Stimulated activated CD8-positive, alpha-beta memory T cell treated with anti-CD3 and anti-CD28 coated beads, Interleukin-2, amount 100 ng/mL, for 1 hour (primary cell): Measurements from ENCODE around the gene NIN.
"Not testable (repeated sequence)": the region's sequence is repeated elsewhere in the genome, so short reads cannot be mapped to it uniquely, and the experiment has no call there.

Experiments used
- DNase-seq, 2 donors: peaks; one replicate each; pipeline ENCODE4 v3.0.0-alpha.2; 2020; ENCODE audit warnings: low read depth in 2 of 2

Gene NIN

DNA sequence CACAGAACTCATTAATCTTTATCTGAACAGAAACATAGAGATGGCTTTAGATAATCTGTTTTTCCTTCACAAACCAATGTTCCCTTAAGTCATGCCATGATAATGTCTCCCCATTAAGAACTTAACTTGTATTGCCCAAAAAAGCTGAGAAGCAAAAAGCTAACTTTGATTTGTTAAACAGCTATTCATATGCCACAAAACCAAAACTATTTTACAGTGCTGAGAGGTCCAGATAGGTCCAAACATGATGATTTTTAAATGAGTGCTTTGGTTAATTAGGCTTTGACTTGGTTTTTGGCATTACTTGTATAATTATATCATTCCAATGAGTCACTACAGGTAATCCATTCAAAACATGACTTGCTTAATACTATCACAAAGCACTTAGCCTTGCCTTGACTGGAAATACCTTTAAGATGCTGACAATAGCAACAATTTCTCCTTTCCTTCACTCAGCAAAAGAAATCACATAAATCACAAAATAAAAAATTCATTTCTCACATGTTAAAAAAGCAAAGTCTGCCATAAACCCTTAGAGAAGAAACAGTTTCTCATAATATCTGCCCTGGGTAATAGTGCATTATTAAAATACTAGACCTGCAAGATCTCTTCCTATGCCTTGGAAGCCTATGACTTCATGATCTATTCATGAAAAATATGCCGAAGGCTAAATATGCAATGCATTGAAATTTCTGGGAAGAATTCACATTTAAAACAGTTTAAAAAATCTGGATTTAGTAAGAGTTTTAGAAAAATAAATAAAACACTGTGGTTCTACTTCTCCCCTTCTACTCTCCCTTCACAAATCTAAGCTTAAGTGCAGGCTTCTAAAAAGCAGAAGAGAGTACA, 110.8 kb downstream of the NIN start:
- DNase-seq = no peak

DNA sequence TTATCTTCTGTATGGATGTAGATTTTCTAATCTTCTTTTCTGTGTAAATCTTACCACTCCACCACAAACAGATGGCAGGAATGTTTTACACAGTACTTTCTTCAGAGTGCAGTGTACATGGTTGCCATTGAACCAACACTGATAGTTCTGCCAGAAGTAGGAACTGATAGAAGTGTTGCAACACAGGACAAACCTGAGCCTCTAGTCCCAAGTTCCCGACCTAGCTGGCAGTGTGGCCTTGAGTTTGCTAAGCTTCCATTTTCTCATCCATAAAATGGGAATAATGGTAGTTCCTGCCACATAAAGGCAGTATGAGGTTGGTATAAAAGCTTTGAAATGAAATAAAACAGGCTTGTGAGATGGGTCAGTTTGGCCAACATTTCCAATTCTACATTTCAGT, 112.0 kb downstream of the NIN start:
- no peak for DNase-seq

DNA sequence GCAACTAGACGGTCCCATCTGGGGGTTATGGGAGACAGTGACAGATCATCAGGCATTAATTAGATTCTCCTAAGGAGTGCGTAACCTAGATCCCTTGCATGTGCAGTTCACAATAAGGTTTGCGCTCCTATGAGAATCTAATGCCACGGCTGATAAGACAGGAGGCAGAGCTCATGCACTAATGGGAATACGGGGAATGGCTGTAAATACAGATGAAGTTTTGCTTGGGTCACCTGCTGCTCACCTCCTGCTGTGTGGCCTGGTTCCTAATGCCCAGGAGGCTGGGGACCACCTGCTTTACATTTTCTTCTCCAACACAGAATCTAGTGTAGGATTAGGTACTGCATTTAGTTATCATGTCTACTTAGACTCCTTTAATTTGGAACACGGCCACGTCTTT, 113.2 kb downstream of the NIN start:
- no peak for DNase-seq

DNA sequence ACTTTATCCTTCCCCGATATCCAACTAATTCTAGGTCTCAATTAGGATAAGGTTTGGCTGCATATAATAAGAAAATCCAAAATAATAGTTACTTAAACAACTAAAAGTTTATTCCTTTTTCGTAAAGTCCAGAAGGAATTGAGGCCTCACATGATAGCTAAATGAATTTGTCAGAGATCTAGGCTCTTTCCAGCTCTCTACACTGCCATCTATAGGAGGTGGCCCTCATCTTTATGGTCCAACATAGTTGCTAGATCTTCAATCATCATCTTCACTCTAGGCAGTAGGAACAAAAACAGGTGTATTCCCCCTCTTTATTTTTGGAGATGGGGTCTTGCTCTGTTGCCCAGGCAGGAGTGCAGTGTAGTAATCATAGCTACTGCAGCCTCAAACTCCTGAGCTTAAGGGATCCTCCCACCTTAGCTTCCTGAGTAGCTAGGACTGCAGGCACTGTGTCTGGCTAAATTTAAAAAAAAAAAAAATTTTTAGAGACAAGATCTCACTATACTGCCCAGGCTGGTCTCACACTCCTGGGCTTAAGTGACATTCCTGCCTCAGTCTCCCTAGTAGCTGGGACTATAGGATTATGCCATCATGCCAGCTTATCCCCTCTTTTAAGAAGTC, 116.4 kb downstream of the NIN start:
- no peak for DNase-seq

DNA sequence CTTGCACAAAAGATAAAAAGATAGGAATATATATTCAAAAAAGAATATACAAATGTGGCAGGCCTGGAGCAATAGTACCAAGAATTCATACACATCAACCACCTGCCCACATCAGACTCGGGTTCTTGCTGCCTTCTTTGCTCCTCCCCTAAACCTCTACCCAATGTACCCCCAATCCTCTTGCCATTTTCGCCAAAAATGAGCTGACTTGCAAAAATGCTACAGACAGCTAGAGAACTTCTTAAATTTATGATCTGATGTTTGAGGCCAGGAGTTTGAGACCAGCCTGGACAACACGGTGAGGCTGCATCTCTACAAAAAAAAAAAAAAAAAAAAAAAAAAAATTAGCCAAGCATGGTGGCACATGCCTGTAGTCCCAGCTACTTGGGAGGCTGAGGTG, 119.9 kb downstream of the NIN start:
- no peak for DNase-seq

DNA sequence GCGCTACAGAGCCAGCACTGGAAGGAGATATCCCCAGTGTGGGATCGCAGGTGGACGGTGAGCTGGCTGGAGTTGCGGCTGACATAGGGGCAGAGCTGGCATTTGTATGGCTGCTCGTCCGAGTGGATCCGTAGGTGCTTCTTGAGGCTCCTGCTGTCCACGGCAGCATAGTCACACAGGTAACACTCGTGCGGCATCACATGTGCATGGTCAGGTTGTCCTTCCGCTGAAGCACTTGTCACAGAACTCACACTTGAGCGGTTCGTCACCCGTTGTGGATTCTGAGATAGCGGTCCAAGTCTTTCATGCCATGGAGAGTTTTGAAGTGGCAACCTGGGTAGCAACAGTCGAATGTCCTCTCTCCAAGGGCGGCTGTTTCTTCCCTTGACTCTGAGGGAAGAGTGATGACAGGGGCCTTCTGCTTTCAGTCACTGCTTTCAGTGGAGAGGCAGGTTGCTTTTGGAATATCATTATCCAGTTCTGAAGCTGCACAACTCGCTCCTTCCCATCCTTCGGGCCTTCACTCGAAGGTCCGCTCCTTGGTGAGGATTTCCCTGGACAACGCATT, 125.9 kb downstream of the NIN start:
- DNase-seq = no peak

DNA sequence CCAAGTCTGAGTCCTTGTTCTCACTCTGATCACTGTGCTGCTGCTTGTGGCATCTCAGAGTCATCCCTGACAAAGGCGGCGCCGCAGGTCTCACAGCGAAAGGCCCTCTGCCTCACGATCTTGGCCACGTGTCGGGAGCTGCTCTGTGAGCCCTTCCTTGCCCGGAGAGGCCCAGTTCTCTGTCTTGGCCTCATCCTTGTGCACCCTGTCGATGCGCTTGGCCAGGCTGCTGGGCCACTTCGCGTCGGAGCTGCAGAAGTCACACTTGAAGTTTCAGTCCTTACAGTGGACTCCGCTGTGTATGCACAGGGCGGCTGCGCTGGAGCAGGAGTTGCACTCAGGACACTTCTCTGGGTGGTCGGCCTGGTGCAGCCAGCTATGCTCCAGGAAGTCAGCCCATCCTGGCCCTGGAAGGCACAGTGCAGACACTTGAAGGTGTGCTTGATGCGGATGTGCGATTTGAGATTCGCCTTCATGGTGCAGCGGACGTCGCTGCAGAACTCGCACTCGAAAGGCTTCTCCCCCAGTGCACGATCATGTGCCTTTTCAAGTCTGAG, 126.4 kb downstream of the NIN start:
- DNase-seq = no peak

DNA sequence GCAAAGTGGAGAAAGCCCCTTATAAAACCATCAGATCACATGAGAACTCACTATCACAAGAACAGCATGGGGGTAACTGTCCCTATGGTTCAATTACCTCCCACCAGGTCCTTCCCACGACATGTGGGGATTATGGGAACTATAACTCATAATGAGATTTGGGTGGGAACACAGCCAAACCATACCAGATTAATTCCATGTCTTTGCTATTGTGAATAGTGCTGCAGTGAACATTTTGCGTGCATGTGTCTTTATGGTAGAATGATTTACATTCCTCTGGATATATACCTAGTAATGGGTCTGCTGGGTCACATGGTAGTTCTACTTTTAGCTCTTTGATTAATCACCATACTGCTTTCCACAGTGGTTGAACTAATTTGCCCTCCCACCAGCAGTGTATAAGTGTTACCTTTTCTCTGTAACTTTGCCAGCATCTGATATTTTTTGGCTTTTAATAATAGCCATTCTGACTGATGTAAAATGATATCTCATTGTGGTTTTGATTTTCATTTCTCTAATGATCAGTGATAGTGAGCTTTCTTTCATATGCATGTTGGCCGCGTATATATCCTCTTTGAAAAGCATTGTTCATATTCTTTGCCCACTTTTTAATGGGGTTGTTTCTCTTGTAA, 133.2 kb downstream of the NIN start:
- no peak for DNase-seq

DNA sequence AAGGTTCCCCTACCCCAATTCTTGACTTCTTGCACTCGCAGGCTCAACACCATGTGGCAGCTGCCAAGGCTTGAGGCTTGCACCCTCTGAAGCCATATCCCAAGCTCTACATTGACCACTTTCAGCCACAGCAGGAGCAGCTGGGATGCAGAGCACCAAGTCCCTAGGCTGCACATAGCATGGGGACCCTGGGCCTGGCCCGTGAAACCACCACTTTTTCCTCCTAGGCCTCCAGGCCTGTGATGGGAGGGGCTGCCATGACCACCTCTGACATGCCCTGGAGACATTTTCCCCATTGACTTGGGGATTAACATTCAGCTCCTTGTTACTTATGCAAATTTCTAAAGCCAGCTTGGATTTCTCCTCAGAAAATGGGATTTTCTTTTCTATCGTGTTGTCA, 136.7 kb downstream of the NIN start:
- not testable (repeated sequence) for DNase-seq

DNA sequence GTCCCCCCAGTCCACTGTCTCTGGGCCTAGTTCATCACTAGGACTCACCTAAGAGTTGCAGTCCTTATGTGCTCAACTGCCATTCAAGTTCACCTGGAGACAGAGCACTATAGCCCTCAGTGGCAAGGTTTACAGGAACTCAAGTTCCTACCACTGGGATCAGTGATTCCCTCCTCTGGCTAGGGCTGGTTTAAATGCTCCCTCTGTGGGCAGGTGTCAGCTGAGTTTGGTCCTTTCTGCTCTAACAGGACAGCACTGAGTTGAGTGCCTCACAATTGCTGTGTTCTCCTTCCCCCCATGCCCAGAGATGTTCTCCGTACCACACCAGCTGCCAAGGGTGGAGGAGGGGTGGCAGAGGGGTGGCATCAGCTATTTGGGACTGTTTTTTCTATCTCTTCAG, 142.1 kb downstream of the NIN start:
- no peak for DNase-seq

DNA sequence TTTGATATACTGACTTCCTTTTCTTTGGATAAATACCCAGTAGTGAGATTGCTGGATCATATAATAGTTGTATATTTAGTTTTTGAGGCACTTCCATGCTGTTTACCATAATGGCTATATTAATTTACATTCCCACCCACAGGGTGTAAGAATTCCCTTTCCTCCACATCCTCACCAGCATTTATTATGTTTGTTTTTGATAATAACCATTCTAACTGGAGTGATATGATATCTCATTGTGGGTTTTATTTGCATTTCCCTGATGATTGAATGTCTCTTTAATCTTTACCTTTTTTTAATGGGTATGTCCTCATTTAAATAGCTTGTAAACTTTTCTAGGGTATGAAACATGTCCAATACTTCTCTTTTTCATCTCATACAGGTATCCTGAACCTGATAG, 151.3 kb downstream of the NIN start:
- no peak for DNase-seq

DNA sequence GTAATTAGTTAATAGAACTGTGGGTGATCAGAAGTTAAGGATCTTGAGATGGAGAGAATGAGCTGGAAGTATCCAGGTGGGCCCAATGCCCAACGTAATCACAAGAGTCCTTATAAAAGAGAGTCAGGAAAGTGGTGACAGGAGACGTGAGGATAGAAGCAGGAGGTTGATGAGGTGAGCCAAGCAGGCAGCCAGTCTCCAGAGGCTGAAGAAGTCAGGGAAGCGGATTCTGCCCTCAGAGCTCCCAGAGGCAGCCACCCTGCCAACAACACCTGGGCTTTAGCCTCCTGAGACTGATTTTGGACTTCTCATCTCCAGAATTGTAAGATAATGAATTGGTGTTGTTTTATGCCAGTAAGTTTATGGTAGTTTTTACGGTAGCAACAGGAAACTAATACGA, 152.8 kb downstream of the NIN start:
- no peak for DNase-seq

DNA sequence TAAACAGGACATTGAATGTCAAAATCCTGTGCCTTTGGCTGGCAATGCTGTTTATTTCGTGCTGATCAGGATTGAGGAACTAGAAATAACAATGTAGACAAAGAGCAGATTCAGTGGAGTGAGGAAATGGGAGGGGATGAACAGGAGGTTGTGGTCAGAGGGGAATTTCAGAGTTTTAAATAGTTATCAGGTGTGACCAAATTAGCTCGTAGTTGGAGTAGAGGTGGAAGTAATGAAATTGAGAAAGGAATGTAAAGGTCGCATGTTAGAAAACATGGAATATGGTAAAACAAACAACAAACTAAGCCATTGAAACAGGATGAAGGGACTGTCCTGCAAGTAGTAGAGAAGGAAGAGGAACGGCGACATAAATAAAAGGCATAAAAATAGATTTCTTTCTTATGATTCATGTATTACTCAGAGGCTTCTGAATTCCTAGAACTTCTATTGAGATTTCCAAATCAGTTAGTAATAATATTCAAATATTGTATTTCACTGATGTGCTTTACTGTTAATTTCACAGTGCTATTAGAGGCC, 153.4 kb downstream of the NIN start:
- DNase-seq = no peak

DNA sequence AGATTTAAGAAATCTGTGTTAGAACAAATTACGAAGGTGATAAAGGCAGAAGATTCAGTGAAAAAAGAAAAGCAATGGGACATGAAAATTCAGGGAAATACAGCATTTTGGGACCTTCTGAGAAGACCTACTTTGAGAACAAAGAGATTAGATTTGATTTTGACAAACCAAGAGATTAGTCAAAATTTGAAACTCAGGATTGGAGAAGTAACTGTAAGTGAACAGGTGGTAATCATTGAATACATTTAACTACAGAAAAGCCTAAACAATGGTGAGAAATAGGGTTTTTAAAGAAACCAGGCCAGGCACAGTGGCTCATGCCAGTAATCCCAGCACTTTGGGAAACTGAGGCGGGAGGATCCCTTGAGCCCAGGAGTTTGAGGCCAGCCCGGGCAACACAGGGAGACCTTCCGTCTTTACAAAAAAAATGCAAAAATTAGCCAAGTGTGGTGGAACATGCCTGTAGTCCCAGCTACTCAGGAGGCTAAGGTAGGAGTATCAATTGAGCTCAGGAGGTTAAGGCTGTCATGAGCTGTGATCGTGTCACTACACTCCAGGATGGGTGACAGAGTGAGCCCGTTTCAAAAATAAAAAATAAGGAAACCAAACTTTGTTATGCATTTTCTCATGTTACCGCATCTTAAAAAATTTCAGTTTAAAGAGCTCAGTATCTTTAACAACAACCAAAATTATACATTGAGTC, 154.0 kb downstream of the NIN start:
- no peak for DNase-seq

DNA sequence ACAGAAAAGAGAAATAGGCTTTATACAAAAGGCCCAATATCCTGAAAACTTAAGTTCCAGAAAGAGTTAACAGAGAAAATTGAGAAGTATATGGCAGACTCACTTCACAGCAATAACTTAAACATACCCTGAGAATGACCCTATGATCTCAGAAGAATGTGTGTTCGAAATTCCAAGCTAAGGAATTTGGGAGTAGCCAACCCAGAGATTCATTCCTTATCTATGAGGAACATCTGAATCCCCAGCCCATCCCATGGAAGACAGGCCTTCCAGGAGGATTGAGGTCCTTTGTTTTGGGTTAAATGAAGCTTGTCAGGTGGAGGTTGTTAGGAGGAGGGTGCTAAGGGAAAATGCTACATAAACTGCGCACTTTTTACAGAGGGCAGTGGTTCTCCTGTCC, 155.4 kb downstream of the NIN start:
- no peak for DNase-seq

DNA sequence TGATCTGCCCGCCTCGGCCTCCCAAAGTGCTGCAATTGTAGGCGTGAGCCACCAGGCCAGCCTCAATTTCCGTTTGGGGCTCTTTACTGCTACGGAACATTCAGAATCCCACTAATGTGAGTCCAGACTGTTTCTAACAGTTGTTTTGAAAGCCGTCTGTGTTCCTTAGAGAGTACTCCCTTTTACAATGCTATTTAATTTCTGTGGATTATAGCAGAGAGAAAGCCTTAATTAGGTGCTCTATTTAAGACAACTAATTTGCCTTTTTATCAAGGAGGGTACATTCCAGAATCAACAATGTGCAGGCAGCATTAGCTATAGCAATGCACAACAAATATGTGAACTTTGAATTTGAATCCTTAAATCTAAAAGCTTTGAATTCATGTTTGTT, 160.1 kb downstream of the NIN start:
- DNase-seq = no peak

DNA sequence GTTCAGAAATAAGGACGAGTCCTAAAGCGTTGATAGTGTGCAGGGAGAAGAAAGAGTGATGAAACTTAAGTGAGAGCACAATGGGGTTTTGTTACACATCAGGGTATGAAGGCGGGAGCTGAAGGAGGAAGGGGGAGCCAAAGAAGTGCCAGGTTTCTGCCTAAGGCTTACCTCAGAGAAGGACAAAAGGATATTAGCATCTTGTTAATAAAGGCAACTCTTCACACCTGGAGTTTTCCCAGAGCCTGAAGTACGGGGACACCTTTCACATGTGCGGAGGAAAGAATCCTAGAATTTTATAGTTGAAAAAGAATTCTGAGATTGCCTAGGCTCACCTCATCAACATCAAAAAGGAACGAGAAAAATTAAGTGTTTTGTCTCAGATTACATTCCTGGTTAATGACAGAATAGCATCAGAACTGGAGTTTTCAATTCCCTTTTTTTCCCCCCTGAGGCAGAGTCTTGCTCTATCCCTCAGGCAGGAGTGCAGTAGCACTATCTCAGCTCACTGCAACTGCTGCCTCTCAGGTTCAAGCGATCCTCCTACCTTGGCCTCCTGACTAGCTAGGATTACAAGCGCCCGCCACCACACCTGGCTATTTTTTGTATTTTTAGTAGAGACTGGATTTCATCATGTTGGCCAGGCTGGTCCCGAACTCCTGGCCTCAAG, 160.6 kb downstream of the NIN start:
- DNase-seq = no peak
